GM21381 (cell line): Measurements from ENCODE around the gene CDC34.

ENCODE experiments used
- ATAC-seq: cut with Tn5 transposase; IDR thresholded peaks from one replicate; pipeline ENCODE4 v1.9.1; 2021; ENCODE audit warnings: mild to moderate bottlenecking, moderate library complexity; ENCODE audit not compliant: unreplicated experiment

The CDC34 gene

DNA sequence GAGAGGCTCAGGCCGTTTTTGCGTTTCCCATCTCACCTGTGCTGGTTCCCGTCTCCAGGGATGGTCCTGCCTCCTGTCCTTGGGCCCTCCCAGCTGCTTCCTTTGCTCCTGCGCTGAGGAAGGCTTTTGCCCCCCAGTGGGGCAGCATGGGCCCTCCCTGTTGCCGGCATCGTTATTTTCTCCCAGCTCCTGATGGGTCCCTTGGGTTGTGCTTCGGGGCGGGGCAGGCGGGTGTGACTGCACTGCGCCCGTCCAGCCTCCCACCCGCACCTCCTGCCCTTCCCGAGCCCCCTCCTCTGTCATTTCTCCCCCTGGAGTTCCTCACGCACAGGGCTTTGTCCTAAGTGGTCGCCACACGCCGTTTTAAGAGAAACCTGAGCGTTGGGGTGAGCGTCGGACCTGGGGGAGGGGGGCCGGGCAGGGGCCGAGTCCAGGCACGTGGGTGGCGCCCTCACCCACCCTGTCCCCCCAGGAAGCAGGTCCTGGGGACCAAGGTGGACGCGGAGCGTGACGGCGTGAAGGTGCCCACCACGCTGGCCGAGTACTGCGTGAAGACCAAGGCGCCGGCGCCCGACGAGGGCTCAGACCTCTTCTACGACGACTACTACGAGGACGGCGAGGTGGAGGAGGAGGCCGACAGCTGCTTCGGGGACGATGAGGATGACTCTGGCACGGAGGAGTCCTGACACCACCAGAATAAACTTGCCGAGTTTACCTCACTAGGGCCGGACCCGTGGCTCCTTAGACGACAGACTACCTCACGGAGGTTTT is 9.5 kb downstream of the CDC34 start:
- ATAC-seq, result no peak

- no peak for ATAC-seq
Observed at GRCh38 chr19:541699-542098, 10.1 kb downstream of the CDC34 start.

GRCh38 chr19:542173-542866 is 10.8 kb downstream of the CDC34 start:
- ATAC-seq, result no peak

DNA sequence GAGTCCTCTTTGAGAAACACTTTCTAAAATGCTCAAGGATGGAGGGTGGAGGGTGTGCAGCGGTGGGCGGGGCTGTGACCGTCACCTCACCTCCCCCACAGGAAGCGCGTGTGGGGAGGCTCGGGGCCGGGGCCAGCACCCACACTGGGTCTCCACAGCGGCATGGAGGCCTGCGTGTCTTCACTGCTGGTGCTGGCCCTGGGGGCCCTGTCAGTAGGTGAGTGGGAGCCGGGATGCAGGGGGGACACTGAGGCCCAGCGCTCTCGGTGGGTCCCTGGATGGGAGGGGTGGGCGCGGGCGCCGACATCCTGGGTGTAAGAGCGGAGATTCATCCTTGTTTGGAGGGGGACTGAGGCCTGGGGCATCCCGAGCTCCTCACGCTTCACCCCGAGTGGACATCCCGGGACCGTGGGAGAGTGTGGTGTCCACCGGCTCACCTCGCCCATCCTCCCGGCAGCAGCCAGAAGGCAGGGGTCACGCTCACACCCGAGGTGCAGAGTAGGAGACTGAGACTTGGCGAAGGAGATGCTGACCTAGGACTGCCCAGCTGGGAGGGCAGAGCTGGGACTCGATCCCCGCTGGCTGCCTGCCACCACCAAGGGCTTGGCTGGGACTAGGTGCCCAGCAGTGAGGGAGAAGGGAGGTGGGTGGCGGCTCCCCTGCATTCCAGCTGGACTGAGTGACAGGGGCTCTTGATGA is 12.5 kb downstream of the CDC34 start, which contains the start of gene GZMM:
GZMM (plus strand) TSS at position 144 of the 699 bp plus-strand sequence; CDS start at position 163, 19 bp downstream.
- no peak for ATAC-seq

DNA sequence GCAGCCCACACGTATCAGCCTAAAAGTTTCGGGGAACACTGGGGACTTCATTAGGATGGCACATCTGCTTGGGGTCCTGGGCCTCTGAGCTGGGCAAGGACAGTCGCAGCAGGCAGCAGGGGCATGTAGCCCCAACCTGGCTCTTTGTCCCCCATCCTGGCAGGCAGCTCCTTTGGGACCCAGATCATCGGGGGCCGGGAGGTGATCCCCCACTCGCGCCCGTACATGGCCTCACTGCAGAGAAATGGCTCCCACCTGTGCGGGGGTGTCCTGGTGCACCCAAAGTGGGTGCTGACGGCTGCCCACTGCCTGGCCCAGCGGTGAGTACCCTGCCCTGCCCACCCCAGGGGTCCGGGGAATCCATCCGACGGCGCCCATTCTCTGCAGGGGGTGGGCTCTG is 15.6 kb downstream of the CDC34 start:
- ATAC-seq, result no peak

DNA sequence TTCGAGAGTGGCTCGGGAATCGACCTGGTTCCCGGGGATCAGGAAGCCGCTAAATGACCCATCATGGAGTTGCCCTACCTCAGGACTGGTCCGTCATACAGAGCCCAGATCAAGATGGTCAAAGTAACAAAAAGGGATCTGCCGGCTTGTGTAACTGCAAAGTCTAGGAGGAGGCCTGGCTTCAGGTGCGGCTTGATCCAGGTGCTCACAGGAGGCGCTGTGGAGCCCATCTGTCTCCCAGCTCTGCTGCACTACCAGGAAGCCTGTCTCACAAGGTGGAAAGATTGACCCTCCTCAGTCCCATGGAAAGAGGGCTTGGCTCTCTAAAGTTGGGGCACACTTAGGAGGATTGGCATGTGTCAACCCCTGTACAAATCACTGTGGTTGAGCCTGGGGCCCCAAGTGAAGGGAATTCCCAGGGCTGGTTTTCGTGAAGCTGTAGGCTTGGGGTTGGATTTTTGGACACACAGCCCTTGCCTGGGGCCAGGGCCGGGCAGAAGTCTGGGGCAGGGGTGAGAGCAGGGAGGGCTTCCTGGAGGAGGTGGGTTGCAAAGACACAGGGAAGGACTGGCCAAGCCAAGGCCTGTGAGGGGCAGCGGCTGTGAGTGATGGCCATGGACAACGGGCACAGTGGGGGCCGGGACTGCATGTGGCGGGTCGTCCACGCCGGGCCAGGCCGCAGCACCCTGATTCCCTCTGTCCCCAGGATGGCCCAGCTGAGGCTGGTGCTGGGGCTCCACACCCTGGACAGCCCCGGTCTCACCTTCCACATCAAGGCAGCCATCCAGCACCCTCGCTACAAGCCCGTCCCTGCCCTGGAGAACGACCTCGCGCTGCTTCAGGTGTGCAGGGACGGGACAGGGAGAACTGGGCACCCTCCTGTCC is 16.5 kb downstream of the CDC34 start:
- no peak for ATAC-seq

GRCh38 chr19:548886-549830 is 17.6 kb downstream of the CDC34 start:
- ATAC-seq, result no peak

DNA sequence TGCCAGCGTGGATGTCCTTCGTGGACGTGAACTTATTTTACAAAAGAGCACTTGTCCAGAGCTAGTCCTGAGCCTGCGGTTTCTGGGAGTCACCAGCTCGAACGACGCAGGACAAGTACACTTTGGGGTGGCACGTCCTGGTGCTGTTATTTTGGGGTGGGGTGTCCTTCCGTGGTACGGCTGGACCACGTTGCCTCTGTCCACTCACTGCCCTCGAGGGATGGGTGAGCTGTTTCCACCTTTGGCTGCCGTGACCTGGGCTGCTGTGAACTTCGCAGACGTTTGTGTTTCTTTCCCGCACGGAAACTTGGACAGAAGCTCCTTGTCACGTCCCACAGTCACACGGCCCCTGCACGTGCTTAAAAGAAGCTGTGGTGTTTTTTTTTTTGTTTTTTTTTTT is 23.3 kb downstream of the CDC34 start:
- no peak for ATAC-seq

- ATAC-seq, result no peak
Observed at GRCh38 chr19:555474-555808, 23.9 kb downstream of the CDC34 start.

- ATAC-seq, result no peak
Observed at GRCh38 chr19:556611-557382, 25.2 kb downstream of the CDC34 start.

DNA sequence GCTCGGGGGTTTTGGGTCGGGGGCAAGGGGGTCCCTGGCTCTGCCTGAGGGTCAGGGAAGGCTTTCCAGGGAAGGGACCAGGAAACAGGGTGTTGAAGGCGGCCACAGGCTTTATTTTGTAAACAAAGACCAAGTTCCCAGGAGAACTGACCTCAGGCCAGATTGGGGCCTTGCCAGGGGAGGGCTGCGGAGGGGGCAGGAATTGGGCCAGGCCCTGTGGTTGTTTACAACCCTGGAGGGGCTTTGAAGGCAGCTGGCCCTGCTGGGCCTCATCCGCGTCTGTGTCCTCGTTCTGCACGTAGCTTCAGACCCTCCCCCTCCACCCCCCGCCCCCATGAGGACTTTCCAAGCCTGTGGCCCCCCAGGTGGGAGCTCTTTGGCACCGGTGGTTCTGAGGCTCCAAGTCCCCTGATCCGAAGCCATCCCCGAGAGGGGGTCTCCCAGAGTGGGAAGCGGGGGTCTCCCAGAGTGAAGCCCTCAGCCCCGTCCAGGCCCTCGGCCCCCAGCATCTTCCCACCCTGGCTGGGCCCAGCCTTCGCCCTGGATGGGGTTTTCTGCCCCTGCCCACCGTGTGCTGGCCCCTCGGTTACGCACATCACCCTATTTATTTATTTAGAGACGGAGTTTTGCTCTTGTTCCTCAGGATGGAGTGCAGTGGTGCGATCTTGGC is 27.3 kb downstream of the CDC34 start:
- ATAC-seq, result no peak

GRCh38 chr19:560121-560520 is 28.6 kb downstream of the CDC34 start:
- ATAC-seq, result no peak

- ATAC-seq, result no peak
Observed at GRCh38 chr19:566403-566802, 34.8 kb downstream of the CDC34 start.

DNA sequence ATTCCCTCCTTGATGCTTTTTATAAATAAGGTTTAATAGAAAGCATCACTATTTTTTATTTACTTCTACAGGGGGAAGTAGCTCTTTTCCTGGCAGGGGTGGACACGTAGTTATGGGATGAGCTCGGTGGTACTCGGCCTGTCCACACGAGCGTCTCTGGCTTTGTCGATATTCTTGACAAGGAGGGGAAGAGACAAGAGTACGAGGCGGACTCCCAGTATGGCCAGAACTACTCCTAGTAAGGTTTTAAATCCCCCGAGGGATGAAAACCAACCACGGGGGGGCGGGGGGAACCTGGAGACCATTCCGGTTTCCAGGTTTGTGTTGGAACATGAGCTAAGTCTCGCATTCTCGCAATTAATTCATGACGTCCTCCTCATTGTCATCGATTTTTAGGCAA is 35.3 kb downstream of the CDC34 start:
- ATAC-seq, result no peak

DNA sequence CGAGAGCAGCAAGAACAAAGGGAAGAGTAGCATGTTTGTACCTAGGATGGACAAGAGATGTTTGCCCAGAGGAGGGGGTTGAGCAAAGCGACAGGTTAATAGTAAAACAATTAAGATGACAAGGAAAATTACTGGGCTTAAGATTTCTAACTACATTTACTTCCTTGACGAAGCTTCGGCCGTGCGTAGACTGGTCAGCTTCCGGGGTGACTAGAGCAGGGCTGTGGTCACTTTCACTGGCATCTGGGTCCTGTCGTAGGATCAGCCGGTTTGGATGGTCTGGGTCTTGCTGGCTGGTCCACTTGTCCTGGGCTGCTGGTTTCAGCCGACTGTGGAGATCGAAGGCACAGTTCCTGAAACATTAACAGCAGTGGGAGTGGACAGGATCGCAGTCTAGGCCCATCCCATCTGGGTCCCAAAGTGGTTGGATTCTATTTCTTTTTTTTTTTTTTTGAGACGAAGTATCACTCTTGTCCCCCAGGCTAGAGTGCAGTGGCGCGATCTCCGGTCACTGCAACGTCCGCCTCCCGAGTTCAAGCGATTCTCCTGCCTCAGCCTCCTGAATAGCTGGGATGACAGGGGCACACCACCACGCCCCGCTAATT is 35.8 kb downstream of the CDC34 start:
- no peak for ATAC-seq

DNA sequence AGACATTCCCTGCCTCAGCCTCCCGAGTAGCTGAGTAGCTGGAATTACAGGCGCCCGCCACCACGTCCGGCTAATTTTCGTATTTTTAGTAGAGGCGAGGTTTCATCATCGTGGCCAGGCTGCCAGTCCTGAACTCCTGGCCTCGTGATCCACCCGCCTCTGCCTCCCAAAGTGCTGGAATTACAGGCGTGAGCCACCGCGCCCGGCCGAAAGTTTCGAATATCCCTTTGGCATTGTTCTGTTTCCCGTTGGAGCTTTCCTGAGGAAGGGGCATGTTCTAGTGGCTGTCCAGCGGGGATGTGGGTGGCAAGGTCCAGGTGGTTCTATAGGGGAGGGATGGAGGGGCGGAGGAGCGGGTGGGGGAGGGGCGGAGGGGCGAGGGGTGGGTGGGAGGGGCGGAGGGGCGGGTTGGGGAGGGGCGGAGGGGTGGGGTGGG is 38.7 kb downstream of the CDC34 start:
- ATAC-seq, result no peak

- no peak for ATAC-seq
Observed at GRCh38 chr19:570937-571565, 39.5 kb downstream of the CDC34 start.

GRCh38 chr19:571566-571974 is 40.0 kb downstream of the CDC34 start:
- no peak for ATAC-seq
